ENCODE results near the gene TNNI2. TPM values are rescaled to one million over a fixed set of nuclear protein-coding genes. Genes with fewer than 3 reads are reported as not detected.

TNNI2 gene
- total RNA-seq, 1 experiment from 2014 or later, result 0.46 TPM

DNA sequence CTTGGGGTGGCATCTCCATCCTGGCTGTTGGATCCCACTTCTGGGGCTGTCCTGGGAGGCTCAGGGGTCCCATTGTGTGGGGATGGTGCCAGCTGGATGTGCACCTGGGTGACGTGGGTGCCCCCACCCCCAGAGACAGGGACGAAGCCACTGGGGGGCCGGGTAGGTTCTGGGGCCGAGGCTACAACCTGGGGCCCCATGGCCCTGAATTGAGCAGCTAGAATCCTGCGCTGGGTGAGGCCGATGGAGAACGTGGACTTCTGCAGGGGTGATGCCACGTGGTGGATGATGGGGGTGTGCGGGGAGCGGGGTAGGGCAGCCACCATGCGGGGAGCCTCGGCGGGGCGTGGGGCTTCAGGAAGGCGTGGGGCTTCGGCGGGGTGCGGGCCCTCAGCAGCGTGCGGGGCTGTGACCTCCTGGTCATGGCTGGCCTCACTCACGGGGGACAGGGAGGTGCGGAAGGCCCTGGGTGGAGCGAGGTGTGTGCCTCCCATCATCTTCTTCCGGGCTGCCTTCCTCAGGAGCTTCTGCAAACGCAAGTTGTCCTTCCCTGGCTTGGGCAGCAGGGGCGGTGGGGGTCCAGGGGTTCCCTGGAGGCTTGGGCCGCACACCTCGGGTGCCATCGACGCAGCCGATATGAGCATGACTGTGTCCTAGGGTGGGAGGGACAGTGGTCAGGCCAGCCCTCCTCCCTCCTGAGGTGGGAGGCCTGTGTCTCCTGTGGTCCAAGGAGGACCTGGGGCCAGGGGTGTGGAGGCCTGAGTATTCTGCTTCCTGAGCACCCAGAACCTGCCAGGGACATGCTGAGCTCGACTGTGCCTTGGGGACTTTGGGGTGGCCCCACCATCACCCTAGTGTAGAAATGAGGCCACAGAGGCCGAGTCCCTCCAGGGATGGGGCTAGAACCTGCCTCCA is 51.4 kb downstream of the TNNI2 start:
- H3K4me3 ChIP-seq (ENCODE audit: low read depth in 2 of 2, low read length in 2 of 2), result no peak overlapping the region
- H3K27ac ChIP-seq (ENCODE audit: low read length), result no peak overlapping the region
- H3K36me3 ChIP-seq (ENCODE audit: control insufficient read depth, insufficient read depth, low read length), result no peaks in the 10 kb centered on the region
- TF ChIP-seq, protein P1, sequence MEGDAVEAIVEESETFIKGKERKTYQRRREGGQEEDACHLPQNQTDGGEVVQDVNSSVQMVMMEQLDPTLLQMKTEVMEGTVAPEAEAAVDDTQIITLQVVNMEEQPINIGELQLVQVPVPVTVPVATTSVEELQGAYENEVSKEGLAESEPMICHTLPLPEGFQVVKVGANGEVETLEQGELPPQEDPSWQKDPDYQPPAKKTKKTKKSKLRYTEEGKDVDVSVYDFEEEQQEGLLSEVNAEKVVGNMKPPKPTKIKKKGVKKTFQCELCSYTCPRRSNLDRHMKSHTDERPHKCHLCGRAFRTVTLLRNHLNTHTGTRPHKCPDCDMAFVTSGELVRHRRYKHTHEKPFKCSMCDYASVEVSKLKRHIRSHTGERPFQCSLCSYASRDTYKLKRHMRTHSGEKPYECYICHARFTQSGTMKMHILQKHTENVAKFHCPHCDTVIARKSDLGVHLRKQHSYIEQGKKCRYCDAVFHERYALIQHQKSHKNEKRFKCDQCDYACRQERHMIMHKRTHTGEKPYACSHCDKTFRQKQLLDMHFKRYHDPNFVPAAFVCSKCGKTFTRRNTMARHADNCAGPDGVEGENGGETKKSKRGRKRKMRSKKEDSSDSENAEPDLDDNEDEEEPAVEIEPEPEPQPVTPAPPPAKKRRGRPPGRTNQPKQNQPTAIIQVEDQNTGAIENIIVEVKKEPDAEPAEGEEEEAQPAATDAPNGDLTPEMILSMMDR (IDR thresholded peaks at IDR 0.05), result no peak
- TF ChIP-seq, protein P2, sequence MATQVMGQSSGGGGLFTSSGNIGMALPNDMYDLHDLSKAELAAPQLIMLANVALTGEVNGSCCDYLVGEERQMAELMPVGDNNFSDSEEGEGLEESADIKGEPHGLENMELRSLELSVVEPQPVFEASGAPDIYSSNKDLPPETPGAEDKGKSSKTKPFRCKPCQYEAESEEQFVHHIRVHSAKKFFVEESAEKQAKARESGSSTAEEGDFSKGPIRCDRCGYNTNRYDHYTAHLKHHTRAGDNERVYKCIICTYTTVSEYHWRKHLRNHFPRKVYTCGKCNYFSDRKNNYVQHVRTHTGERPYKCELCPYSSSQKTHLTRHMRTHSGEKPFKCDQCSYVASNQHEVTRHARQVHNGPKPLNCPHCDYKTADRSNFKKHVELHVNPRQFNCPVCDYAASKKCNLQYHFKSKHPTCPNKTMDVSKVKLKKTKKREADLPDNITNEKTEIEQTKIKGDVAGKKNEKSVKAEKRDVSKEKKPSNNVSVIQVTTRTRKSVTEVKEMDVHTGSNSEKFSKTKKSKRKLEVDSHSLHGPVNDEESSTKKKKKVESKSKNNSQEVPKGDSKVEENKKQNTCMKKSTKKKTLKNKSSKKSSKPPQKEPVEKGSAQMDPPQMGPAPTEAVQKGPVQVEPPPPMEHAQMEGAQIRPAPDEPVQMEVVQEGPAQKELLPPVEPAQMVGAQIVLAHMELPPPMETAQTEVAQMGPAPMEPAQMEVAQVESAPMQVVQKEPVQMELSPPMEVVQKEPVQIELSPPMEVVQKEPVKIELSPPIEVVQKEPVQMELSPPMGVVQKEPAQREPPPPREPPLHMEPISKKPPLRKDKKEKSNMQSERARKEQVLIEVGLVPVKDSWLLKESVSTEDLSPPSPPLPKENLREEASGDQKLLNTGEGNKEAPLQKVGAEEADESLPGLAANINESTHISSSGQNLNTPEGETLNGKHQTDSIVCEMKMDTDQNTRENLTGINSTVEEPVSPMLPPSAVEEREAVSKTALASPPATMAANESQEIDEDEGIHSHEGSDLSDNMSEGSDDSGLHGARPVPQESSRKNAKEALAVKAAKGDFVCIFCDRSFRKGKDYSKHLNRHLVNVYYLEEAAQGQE (IDR thresholded peaks at IDR 0.05; ENCODE audit: insufficient read depth in 1 of 2, low read depth in 2 of 2, low read length in 1 of 2), result no peak
- TF ChIP-seq TCF7L2 (IDR thresholded peaks at IDR 0.05; ENCODE audit: low read depth, low read length), result no peak
- no peak for TF ChIP-seq SIN3A (IDR thresholded peaks at IDR 0.05; ENCODE audit: borderline replicate concordance, insufficient read depth, low read depth, low read length)
- no peak for TF ChIP-seq POLR2AphosphoS5 (IDR thresholded peaks at IDR 0.05; ENCODE audit: low read depth, low read length)
- ChIA-PET CTCF (interaction anchor here (0.5 to 1.3 kb wide), 2 partner anchors 8 to 82 kb away, joined by 4 to 5 read pairs; no protein-coding TSS in a partner anchor), POLR2A (no interaction called here)
- in situ Hi-C loops (cut with HindIII; ENCODE audit: low pct_unique_long_range_greater_than_20kb, low sequenced_read_pairs) (no loop called here), intact Hi-C loops (cut with micrococcal nuclease; ENCODE audit: unreplicated experiment) (no loop called here)
- BruUV-seq (replicated peaks), result no TSS peak
- DNase-seq (ENCODE audit: low read depth, low spot score) (no peak), ATAC-seq (no peak)
- H3K9me3 ChIP-seq (ENCODE audit: control insufficient read depth, insufficient read depth, low read depth, low read length), result no peaks in the 10 kb centered on the region
- H3K4me1 ChIP-seq (ENCODE audit: control insufficient read depth, insufficient read depth, low read length), result no peaks in the 10 kb centered on the region
- no peaks in the 10 kb centered on the region for H3K27me3 ChIP-seq (ENCODE audit: control insufficient read depth, insufficient read depth, low read length)

Small RNA genes within 50 kb of the gene (microRNA-seq; reads per million reads assigned to microRNA genes)
- gene MIR4298 (ENCODE audit: unreplicated experiment), result not detected
- not detected for gene MIR7847 (ENCODE audit: unreplicated experiment)

Other genes starting within 250 kb of the TNNI2 start
- not detected for gene KRTAP5-2, start 240.7 kb upstream of the TNNI2 start, total RNA-seq (2021; ENCODE audit: unreplicated experiment)
- not detected for gene KRTAP5-3, start 230.5 kb upstream of the TNNI2 start, total RNA-seq (2021; ENCODE audit: unreplicated experiment)
- not detected for gene KRTAP5-4, start 216.8 kb upstream of the TNNI2 start, total RNA-seq (2021; ENCODE audit: unreplicated experiment)
- gene KRTAP5-5, start 209.2 kb upstream of the TNNI2 start, total RNA-seq (2021; ENCODE audit: unreplicated experiment), result not detected
- gene KRTAP5-6, start 141.8 kb upstream of the TNNI2 start, total RNA-seq (2021; ENCODE audit: unreplicated experiment), result not detected
- gene IFITM10, start 88.4 kb upstream of the TNNI2 start, total RNA-seq (2021; ENCODE audit: unreplicated experiment), result 18.0 TPM
- gene CTSD, start 75.1 kb upstream of the TNNI2 start, total RNA-seq (2021; ENCODE audit: unreplicated experiment), result 1,813 TPM
- gene SYT8, start 4.0 kb upstream of the TNNI2 start, total RNA-seq (2021; ENCODE audit: unreplicated experiment), result 3.5 TPM
- gene LSP1, start 14.1 kb downstream of the TNNI2 start, total RNA-seq (2021; ENCODE audit: unreplicated experiment), result 0.90 TPM
- not detected for gene PRR33, start 52.9 kb downstream of the TNNI2 start, total RNA-seq (2021; ENCODE audit: unreplicated experiment)
- 0.41 TPM for gene TNNT3, start 80.7 kb downstream of the TNNI2 start, total RNA-seq (2021; ENCODE audit: unreplicated experiment)
- gene MRPL23, start 108.4 kb downstream of the TNNI2 start, total RNA-seq (2021; ENCODE audit: unreplicated experiment), result 123 TPM
- 1,268 TPM for gene H19, start 158.9 kb downstream of the TNNI2 start, total RNA-seq (2021; ENCODE audit: unreplicated experiment)